A549 (cell line): ENCODE results near the gene PBX1. TPM values are rescaled to one million over a fixed set of nuclear protein-coding genes. Genes with fewer than 3 reads are reported as not detected.

Experiments
- ATAC-seq, 2 experiments: fragments of 200-7000 bp in 1 of 2; fragments of >200 bp in 1 of 2; cut with Nextera tagmentation in 1 of 2; cut with Tn5 transposase in 1 of 2; 3 replicates each; pipeline versions ENCODE4 v1.8.0 to v1.9.1; 2018 to 2020; ENCODE audit warnings: mild to moderate bottlenecking in 1 of 2, moderate library complexity in 1 of 2
- CTCF ChIA-PET: fragments of 300-600 bp; sonication (Branson Sonifier 250); formaldehyde crosslinking; extraction: SDS; loops from one replicate; lab custom pipeline; 2021; ENCODE audit warnings: antibody characterized with exemption, inconsistent platforms; lab: Yijun Ruan, JAX
- POLR2A ChIA-PET: fragments of 350-600 bp; formaldehyde crosslinking; extraction: SDS; loops from one replicate; lab custom pipeline; 2021; ENCODE audit warnings: antibody characterized with exemption, inconsistent platforms; lab: Yijun Ruan, JAX
- DNase-seq, 2 experiments: peaks; one replicate each; pipeline versions ENCODE4 v3.0.0 to v3.0.0-alpha.2; 2011 to 2016; ENCODE audit warnings: low read depth in 1 of 2, low spot score in 1 of 2
- FAIRE-seq: peaks from 2 replicates; lab custom pipeline; 2011; peaks lifted over from hg19 to GRCh38; lab: Jason Lieb, UNC
- H3K27ac ChIP-seq, 2 experiments: fragments of >200 bp; sonication (Bioruptor Twin); formaldehyde crosslinking; 3 replicates each; pipeline ENCODE4 v1.5.1; 2016 to 2017
- H3K4me1 ChIP-seq: fragments of >200 bp; sonication (Bioruptor Twin); formaldehyde crosslinking; 3 replicates; pipeline ENCODE4 v1.6.1; 2016
- H3K4me2 ChIP-seq: fragments of >200 bp; sonication (Bioruptor Twin); formaldehyde crosslinking; 3 replicates; pipeline ENCODE4 v1.6.1; 2016
- H3K4me3 ChIP-seq: fragments of >200 bp; sonication (Bioruptor Twin); formaldehyde crosslinking; 3 replicates; pipeline ENCODE4 v1.5.1; 2016
- H3K9me3 ChIP-seq: fragments of >200 bp; sonication (Bioruptor Twin); formaldehyde crosslinking; 3 replicates; pipeline ENCODE4 v1.6.1; 2016
- HEYL ChIP-seq: fragments of 250-450 bp; sonication (Bioruptor Pico); IDR thresholded peaks from 2 replicates; pipeline ENCODE4 v1.8.0; 2021; ENCODE audit warnings: mild to moderate bottlenecking, moderate library complexity
- MYC ChIP-seq: IDR thresholded peaks from 2 replicates; pipeline ENCODE4 v1.6.1; 2012; ENCODE audit warnings: mild to moderate bottlenecking, inconsistent platforms, low read length, improper control_type of control experiment, borderline replicate concordance
- RNF2 ChIP-seq: fragments of 200-600 bp; sonication (generic); IDR thresholded peaks from 2 replicates; pipeline ENCODE4 v1.6.1; 2016; ENCODE audit warnings: low read depth, mild to moderate bottlenecking, antibody characterized with exemption, moderate library complexity, borderline replicate concordance
- ZSCAN20 ChIP-seq: fragments of 250-450 bp; sonication (Bioruptor Pico); IDR thresholded peaks from 2 replicates; pipeline ENCODE4 v1.8.0; 2022; ENCODE audit warnings: mild to moderate bottlenecking, moderate library complexity
- WGBS: methylation state at CpG from one replicate; pipeline ENCODE4 v1.1.6; 2017; ENCODE audit errors: missing lambda C conversion rate; 5-methylcytosine and 5-hydroxymethylcytosine counted together
- polyA plus RNA-seq, 4 experiments: library from polyadenylated mRNA; depleted of rRNA in 3 of 4; stranded (reverse); fragments of >200 nt; fragmentation: RNase III in 1 of 4; extraction: RNeasy Plus Mini Kit Qiagen cat#74134 plus additional on column Dnase treatment in 1 of 4; gene quantifications; 2 replicates in 3 of 4; 3 replicates in 1 of 4; pipeline ENCODE4 v1.2.3, GENCODE V29; 2011 to 2017
- small RNA-seq, 6 experiments: library from RNA; depleted of rRNA; stranded (forward); fragments of <200 nt; gene quantifications; one replicate each; pipeline ENCODE3, GENCODE V24; 2012
- TF ChIP-seq, protein P1 (sequence below): fragments of >200 bp; sonication (Bioruptor Twin); formaldehyde crosslinking; IDR thresholded peaks from 2 replicates; pipeline ENCODE4 v1.6.1; 2016

PBX1 gene
- polyA plus RNA-seq, 2 of the 4 experiments (the other 2 are of a cell fraction), result 47.8 to 61.5 TPM

DNA sequence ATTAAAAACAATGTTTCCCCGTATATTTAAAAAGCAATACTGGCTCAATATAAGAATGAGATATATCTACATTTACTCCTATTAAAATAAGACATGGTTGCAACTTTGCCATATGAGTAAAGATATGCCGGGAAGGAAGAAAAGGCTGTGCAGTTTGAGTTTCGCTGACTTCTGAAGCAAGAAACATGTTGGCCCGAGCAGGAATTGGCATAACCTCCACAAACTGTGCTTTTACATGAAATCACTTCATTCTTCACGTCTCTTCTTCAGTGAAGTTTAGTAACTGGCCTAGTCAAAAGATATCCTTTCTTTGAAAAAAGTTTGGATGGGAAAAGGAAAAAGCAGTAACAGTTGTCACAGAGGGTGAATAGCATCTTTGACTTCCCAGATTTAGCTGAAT is 342.0 kb downstream of the PBX1 start:
- H3K4me2 ChIP-seq, result no peak overlapping the region
- TF ChIP-seq RNF2, result no peak
- TF ChIP-seq, protein P1, sequence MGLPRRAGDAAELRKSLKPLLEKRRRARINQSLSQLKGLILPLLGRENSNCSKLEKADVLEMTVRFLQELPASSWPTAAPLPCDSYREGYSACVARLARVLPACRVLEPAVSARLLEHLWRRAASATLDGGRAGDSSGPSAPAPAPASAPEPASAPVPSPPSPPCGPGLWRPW, result no peak
- TF ChIP-seq ZSCAN20 (CRISPR knock-in tag), result no peak
- TF ChIP-seq HEYL, result no peak
- no peak for TF ChIP-seq MYC
- TF ChIP-seq, all 56 proteins: peak for 0
- Histone ChIP-seq H3K4me1 (no peaks in the 10 kb centered on the region), H3K9me3 (peaks cover 13% of the 10 kb centered on the region; the same call in 2 of the 3 replicates), H3K27ac (no peak overlapping the region), H3K4me3 (no peak overlapping the region)
- ATAC-seq (no peak), DNase-seq (no peak), FAIRE-seq (no peak)
- ChIA-PET POLR2A (no interaction called here), CTCF (no interaction called here)
- WGBS, result 34% methylated on average over 5 of the region's 5 CpGs

Small RNAs within 50 kb of the gene (small RNA-seq; reads per million reads assigned to genes)
- gene RF00017 (0 reads per million in 6 experiments), gene RF00019 (0 reads per million in 6 experiments), gene RNU6-171P (0 reads per million in 6 experiments)
